Measurements from ENCODE around the gene EIF2B2.

EIF2B2 gene

GRCh38 chr14:75046275-75046674 lies 43.6 kb downstream of the EIF2B2 start:
- no peak for DNase-seq (ENCODE audit: low read depth)

GRCh38 chr14:75046899-75047298 lies 44.2 kb downstream of the EIF2B2 start:
- DNase-seq (ENCODE audit: low read depth), result peak; percentile 49

- DNase-seq (ENCODE audit: low read depth), result no peak
Measured at GRCh38 chr14:75047506-75047905, 44.8 kb downstream of the EIF2B2 start.

GRCh38 chr14:75048101-75048500 lies 45.4 kb downstream of the EIF2B2 start:
- no peak for DNase-seq (ENCODE audit: low read depth)

- DNase-seq (ENCODE audit: low read depth), result no peak
Measured at GRCh38 chr14:75049136-75049535, 46.4 kb downstream of the EIF2B2 start.

- peak; percentile 46 for DNase-seq (ENCODE audit: low read depth)
Measured at GRCh38 chr14:75049731-75050201, 47.0 kb downstream of the EIF2B2 start.

- peak; percentile 68 for DNase-seq (ENCODE audit: low read depth)
Measured at GRCh38 chr14:75050852-75051555, 48.3 kb downstream of the EIF2B2 start, which contains the start of gene MLH3. Gene MLH3, minus strand, starts transcription at chr14:75051467. Its CDS starts 1,812 bp downstream, at chr14:75049655.

GRCh38 chr14:75051556-75051899 lies 48.8 kb downstream of the EIF2B2 start:
- DNase-seq (ENCODE audit: low read depth), result no peak

GRCh38 chr14:75053396-75054291 lies 50.9 kb downstream of the EIF2B2 start:
- DNase-seq (ENCODE audit: low read depth), result peak; percentile 18

- DNase-seq (ENCODE audit: low read depth), result no peak
Measured at GRCh38 chr14:75054421-75054820, 51.7 kb downstream of the EIF2B2 start.

- DNase-seq (ENCODE audit: low read depth), result peak; percentile 45
Measured at GRCh38 chr14:75059642-75060041, 56.9 kb downstream of the EIF2B2 start.

- no peak for DNase-seq (ENCODE audit: low read depth)
Measured at GRCh38 chr14:75060420-75060819, 57.7 kb downstream of the EIF2B2 start.

Measured in iris pigment epithelial cell (primary cell).